GM19324 (cell line): Measurements from ENCODE around the gene LAMC2.

Experiments
- ATAC-seq: cut with Tn5 transposase; IDR thresholded peaks from one replicate; pipeline ENCODE4 v1.9.1; 2021; ENCODE audit warnings: mild to moderate bottlenecking, moderate library complexity; ENCODE audit not compliant: unreplicated experiment, low FRiP score

Gene LAMC2

GRCh38 chr1:183167676-183168075 lies 18.4 kb upstream of the LAMC2 start:
- ATAC-seq: no peak

GRCh38 chr1:183168308-183168707 lies 17.8 kb upstream of the LAMC2 start:
- no peak for ATAC-seq

- no peak for ATAC-seq
Measured at GRCh38 chr1:183173828-183174227, 12.2 kb upstream of the LAMC2 start.

- ATAC-seq: no peak
Measured at GRCh38 chr1:183175631-183176030, 10.4 kb upstream of the LAMC2 start.

GRCh38 chr1:183178545-183178944 lies 7.5 kb upstream of the LAMC2 start:
- no peak for ATAC-seq

GRCh38 chr1:183179033-183179432 lies 7.0 kb upstream of the LAMC2 start:
- ATAC-seq: no peak

GRCh38 chr1:183180218-183180617 lies 5.8 kb upstream of the LAMC2 start:
- ATAC-seq: no peak

- ATAC-seq: no peak
Measured at GRCh38 chr1:183180634-183181056, 5.4 kb upstream of the LAMC2 start.

- ATAC-seq: no peak
Measured at GRCh38 chr1:183186841-183187240, 777 bp downstream of the LAMC2 start.

- ATAC-seq: no peak
Measured at GRCh38 chr1:183188240-183188639, 2.2 kb downstream of the LAMC2 start.

- no peak for ATAC-seq
Measured at GRCh38 chr1:183191833-183192232, 5.8 kb downstream of the LAMC2 start.

- no peak for ATAC-seq
Measured at GRCh38 chr1:183193963-183194525, 8.0 kb downstream of the LAMC2 start.

- peak; percentile 85 for ATAC-seq
Measured at GRCh38 chr1:183194527-183195141, 8.6 kb downstream of the LAMC2 start.

- no peak for ATAC-seq
Measured at GRCh38 chr1:183195142-183195574, 9.1 kb downstream of the LAMC2 start.

GRCh38 chr1:183197762-183198161 lies 11.7 kb downstream of the LAMC2 start:
- ATAC-seq: no peak

GRCh38 chr1:183198463-183198862 lies 12.4 kb downstream of the LAMC2 start:
- ATAC-seq: no peak

- no peak for ATAC-seq
Measured at GRCh38 chr1:183199304-183199703, 13.2 kb downstream of the LAMC2 start.

- ATAC-seq: no peak
Measured at GRCh38 chr1:183200451-183200850, 14.4 kb downstream of the LAMC2 start.

GRCh38 chr1:183203094-183203493 lies 17.0 kb downstream of the LAMC2 start:
- no peak for ATAC-seq

GRCh38 chr1:183205196-183205781 lies 19.2 kb downstream of the LAMC2 start:
- ATAC-seq: no peak

GRCh38 chr1:183206538-183207122 lies 20.6 kb downstream of the LAMC2 start:
- no peak for ATAC-seq
